ENCODE data around the gene JAKMIP1.

DNA sequence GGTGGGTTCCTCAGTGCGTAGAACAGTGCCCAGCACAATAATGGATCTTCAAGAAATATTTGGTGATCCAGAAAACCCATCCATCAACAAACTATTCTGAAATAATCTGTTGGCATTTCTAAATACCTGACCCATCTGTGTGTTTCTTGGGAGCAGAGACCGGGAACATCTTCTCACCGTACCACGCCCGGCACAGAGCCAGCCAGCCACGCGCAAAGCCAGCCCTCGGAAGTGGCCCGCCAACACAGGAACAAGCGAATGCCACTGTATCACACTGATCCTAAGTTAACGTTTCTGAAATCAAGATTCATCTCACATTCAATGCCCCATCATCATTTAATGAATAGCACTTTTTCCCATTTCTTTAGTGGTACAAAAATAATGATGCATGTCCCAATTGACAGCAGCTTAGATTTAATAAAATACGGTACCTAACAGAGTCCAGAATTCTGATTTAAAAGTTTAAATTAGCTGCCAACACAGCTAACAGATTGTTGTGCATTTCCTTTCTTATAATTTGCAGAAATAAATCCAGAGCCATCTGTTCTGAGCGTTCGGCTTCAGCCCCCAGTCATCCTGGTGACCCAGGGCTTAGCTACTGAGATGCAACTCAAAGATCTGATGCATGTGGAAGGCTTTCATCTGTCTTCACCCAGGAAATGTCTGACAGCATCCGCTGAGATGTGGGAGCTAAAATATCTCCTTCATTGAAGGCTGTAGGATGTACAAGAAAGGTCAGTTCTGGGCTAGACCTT lies 44.2 kb downstream of the JAKMIP1 start:
- TF ChIP-seq, protein P1, sequence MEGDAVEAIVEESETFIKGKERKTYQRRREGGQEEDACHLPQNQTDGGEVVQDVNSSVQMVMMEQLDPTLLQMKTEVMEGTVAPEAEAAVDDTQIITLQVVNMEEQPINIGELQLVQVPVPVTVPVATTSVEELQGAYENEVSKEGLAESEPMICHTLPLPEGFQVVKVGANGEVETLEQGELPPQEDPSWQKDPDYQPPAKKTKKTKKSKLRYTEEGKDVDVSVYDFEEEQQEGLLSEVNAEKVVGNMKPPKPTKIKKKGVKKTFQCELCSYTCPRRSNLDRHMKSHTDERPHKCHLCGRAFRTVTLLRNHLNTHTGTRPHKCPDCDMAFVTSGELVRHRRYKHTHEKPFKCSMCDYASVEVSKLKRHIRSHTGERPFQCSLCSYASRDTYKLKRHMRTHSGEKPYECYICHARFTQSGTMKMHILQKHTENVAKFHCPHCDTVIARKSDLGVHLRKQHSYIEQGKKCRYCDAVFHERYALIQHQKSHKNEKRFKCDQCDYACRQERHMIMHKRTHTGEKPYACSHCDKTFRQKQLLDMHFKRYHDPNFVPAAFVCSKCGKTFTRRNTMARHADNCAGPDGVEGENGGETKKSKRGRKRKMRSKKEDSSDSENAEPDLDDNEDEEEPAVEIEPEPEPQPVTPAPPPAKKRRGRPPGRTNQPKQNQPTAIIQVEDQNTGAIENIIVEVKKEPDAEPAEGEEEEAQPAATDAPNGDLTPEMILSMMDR (IDR thresholded peaks at IDR 0.05; ENCODE audit: poor library complexity, severe bottlenecking), result no peak
- no peak for TF ChIP-seq SMC3 (conservative IDR thresholded peaks at IDR 0.05; ENCODE audit: poor library complexity)

All from neural cell (in vitro differentiated cells).